GM19395 (cell line): ENCODE data around the gene PIGC.

ENCODE experiments used
- ATAC-seq: cut with Tn5 transposase; IDR thresholded peaks from one replicate; pipeline ENCODE4 v1.9.1; 2021; ENCODE audit warnings: mild to moderate bottlenecking, moderate library complexity; ENCODE audit not compliant: unreplicated experiment

Gene PIGC

GRCh38 chr1:172400722-172401105 lies 43.2 kb downstream of the PIGC start:
- no peak for ATAC-seq

- ATAC-seq: no peak
Observed at GRCh38 chr1:172399756-172400721, 43.8 kb downstream of the PIGC start.

GRCh38 chr1:172398970-172399755 lies 44.7 kb downstream of the PIGC start:
- no peak for ATAC-seq

GRCh38 chr1:172398193-172398592 lies 45.7 kb downstream of the PIGC start:
- no peak for ATAC-seq

GRCh38 chr1:172397633-172398032 lies 46.2 kb downstream of the PIGC start:
- ATAC-seq: no peak

- no peak for ATAC-seq
Observed at GRCh38 chr1:172397221-172397620, 46.6 kb downstream of the PIGC start.

GRCh38 chr1:172395576-172395975 lies 48.3 kb downstream of the PIGC start:
- ATAC-seq: no peak

- ATAC-seq: no peak
Observed at GRCh38 chr1:172394811-172395210, 49.1 kb downstream of the PIGC start.

- ATAC-seq: peak; percentile 88
Observed at GRCh38 chr1:172394141-172394751, 49.6 kb downstream of the PIGC start.

GRCh38 chr1:172393354-172393753 lies 50.5 kb downstream of the PIGC start:
- no peak for ATAC-seq

- ATAC-seq: no peak
Observed at GRCh38 chr1:172391976-172392375, 51.9 kb downstream of the PIGC start.
